Activated naive CD8-positive, alpha-beta T cell treated with anti-CD3 and anti-CD28 coated beads, Interleukin-2, amount 50 U/mL, for 24 hours (primary cell): ENCODE measurements around the gene BID.

Experiments used
- ATAC-seq: fragments of 150-1000 bp; cut with Tn5 transposase; one replicate; pipeline ENCODE4 v1.10.0; 2021
- DNase-seq: peaks from one replicate; pipeline ENCODE4 v3.0.0; 2021
- H3K27ac Mint-ChIP-seq: one replicate; pipeline ENCODE4 v1.8.0; 2021; ENCODE audit warnings: mild to moderate bottlenecking, mixed read lengths
- H3K27me3 Mint-ChIP-seq: one replicate; pipeline ENCODE4 v1.8.0; 2021; ENCODE audit warnings: mixed read lengths
- H3K36me3 Mint-ChIP-seq: one replicate; pipeline ENCODE4 v1.8.0; 2021; ENCODE audit warnings: low read depth, mixed read lengths
- H3K4me1 Mint-ChIP-seq: one replicate; pipeline ENCODE4 v1.8.0; 2021; ENCODE audit warnings: mixed read lengths
- H3K4me3 Mint-ChIP-seq: one replicate; pipeline ENCODE4 v1.8.0; 2021; ENCODE audit warnings: mild to moderate bottlenecking, moderate library complexity, mixed read lengths
- H3K9me3 Mint-ChIP-seq: one replicate; pipeline ENCODE4 v1.8.0; 2021; ENCODE audit warnings: mixed read lengths

The BID gene

DNA sequence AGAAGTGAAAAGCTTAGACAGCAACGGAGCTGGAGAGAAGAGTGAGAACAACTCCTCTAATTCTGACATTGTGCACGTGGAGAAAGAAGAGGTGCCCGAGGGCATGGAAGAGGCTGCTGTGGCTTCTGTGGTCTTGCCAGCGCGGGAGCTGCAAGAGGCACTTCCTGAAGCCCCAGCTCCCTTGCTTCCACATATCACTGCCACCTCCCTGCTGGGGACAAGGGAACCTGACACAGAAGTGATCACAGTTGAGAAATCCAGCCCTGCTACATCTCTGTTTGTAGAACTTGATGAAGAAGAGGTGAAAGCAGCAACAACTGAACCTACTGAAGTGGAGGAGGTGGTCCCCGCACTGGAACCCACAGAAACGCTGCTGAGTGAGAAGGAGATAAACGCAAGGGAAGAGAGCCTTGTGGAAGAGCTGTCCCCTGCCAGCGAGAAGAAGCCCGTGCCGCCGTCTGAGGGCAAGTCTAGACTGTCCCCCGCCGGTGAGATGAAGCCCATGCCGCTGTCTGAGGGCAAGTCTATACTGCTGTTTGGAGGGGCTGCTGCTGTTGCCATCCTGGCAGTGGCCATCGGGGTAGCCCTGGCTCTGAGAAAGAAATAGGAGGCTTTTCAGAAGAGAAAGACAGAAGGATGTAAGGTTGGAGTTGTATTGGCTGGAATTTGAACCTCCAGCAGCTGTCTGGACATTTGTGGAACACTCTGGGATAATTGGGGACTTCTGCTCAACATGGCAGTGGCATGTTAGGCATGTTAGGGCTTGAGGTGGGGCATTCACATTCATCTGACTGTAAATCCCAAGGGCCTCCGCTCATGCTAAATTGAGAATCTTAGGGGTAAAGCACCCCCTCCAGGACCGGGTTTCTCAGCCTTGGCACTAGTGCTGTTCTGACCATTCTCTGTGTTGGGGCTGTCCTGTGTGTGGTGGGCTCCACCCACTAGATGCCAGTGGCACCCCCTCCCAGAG is 47.1 kb downstream of the BID start:
- ATAC-seq (no peak), DNase-seq (no peak)
- no peaks in the 10 kb centered on the region for H3K9me3 Mint-ChIP-seq
- no peaks in the 10 kb centered on the region for H3K27me3 Mint-ChIP-seq
- no peak overlapping the region for H3K4me3 Mint-ChIP-seq
- H3K4me1 Mint-ChIP-seq: peaks cover 7% of the 10 kb centered on the region
- peaks cover 18% of the 10 kb centered on the region for H3K36me3 Mint-ChIP-seq
- H3K27ac Mint-ChIP-seq: peak overlapping the region; percentile 52

GRCh38 chr22:17726006-17726927 is 48.0 kb downstream of the BID start:
- peaks cover 7% of the 10 kb centered on the region for H3K4me1 Mint-ChIP-seq
- H3K4me3 Mint-ChIP-seq: no peak overlapping the region
- no peaks in the 10 kb centered on the region for H3K27me3 Mint-ChIP-seq
- no peak overlapping the region for H3K27ac Mint-ChIP-seq
- ATAC-seq: no peak
- H3K36me3 Mint-ChIP-seq: peaks cover 18% of the 10 kb centered on the region
- DNase-seq: no peak
- no peaks in the 10 kb centered on the region for H3K9me3 Mint-ChIP-seq

DNA sequence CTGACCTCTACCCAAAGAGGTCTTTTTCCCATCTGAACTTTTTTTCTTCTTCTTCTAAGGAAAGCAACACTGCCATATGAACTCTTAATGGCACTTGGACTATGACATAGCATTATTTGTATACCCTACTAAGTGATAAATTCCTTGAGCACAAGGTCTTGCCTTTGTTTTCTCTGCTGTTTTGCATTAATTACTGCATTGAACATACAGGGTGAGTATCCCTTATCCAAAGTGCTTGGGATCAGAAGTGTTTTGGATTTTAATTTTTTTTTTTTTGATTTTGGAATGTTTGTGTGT is 48.8 kb downstream of the BID start:
- H3K9me3 Mint-ChIP-seq: no peaks in the 10 kb centered on the region
- H3K27me3 Mint-ChIP-seq: no peaks in the 10 kb centered on the region
- H3K4me3 Mint-ChIP-seq: no peak overlapping the region
- H3K36me3 Mint-ChIP-seq: peaks cover 18% of the 10 kb centered on the region
- ATAC-seq (no peak), DNase-seq (no peak)
- no peak overlapping the region for H3K27ac Mint-ChIP-seq
- H3K4me1 Mint-ChIP-seq: peaks cover 7% of the 10 kb centered on the region

- Mint-ChIP-seq H3K36me3 (peaks cover 18% of the 10 kb centered on the region), H3K4me3 (no peak overlapping the region), H3K9me3 (no peaks in the 10 kb centered on the region), H3K4me1 (peaks cover 7% of the 10 kb centered on the region), H3K27me3 (no peaks in the 10 kb centered on the region), H3K27ac (no peak overlapping the region)
- DNase-seq (no peak), ATAC-seq (no peak)
Observed at GRCh38 chr22:17724678-17725499, 49.4 kb downstream of the BID start.

GRCh38 chr22:17724241-17724640 is 50.0 kb downstream of the BID start:
- DNase-seq: no peak
- Mint-ChIP-seq H3K27me3 (no peaks in the 10 kb centered on the region), H3K4me1 (peaks cover 7% of the 10 kb centered on the region), H3K27ac (no peak overlapping the region), H3K9me3 (no peaks in the 10 kb centered on the region), H3K4me3 (no peak overlapping the region), H3K36me3 (peaks cover 20% of the 10 kb centered on the region)
- no peak for ATAC-seq

DNA sequence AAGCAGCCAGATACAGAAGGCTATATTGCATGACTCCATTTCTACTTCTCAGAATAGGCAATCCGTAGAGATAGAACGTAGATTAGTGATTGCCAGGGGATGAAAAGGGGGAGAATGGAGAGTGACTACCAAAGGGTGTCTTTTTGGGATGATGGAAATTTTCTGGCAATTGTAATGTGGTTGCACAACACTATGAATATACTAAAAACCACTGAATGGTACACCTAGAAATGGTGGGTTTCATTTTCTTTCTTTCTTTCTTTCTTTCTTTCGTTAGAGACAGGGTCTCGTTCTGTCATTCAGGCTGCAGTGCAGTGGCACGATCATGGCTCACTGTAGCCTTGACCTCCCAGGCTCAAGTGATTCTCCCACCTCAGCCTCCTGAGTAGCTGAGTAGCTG is 54.4 kb downstream of the BID start:
- ATAC-seq (no peak), DNase-seq (no peak)
- Mint-ChIP-seq H3K36me3 (peaks cover 2% of the 10 kb centered on the region), H3K4me3 (no peak overlapping the region), H3K27me3 (no peaks in the 10 kb centered on the region), H3K9me3 (no peaks in the 10 kb centered on the region), H3K27ac (no peak overlapping the region), H3K4me1 (peaks cover 2% of the 10 kb centered on the region)

- no peaks in the 10 kb centered on the region for H3K27me3 Mint-ChIP-seq
- ATAC-seq (no peak), DNase-seq (no peak)
- no peaks in the 10 kb centered on the region for H3K9me3 Mint-ChIP-seq
- no peak overlapping the region for H3K4me3 Mint-ChIP-seq
- peaks cover 6% of the 10 kb centered on the region for H3K36me3 Mint-ChIP-seq
- peaks cover 2% of the 10 kb centered on the region for H3K4me1 Mint-ChIP-seq
- no peak overlapping the region for H3K27ac Mint-ChIP-seq
Observed at GRCh38 chr22:17717708-17718107, 56.6 kb downstream of the BID start.

- H3K27me3 Mint-ChIP-seq: no peaks in the 10 kb centered on the region
- DNase-seq: no peak
Observed at GRCh38 chr22:17716529-17716928, 57.7 kb downstream of the BID start.

GRCh38 chr22:17712441-17712840 is 61.8 kb downstream of the BID start:
- H3K4me3 Mint-ChIP-seq: no peak overlapping the region
- H3K4me1 Mint-ChIP-seq: peaks cover 2% of the 10 kb centered on the region
- ATAC-seq (no peak), DNase-seq (no peak)
- H3K36me3 Mint-ChIP-seq: peaks cover 10% of the 10 kb centered on the region
- no peaks in the 10 kb centered on the region for H3K27me3 Mint-ChIP-seq
- H3K27ac Mint-ChIP-seq: no peak overlapping the region
- no peaks in the 10 kb centered on the region for H3K9me3 Mint-ChIP-seq

More at GRCh38 chr22:17716529-17716928, 57.7 kb downstream of the BID start:
- Mint-ChIP-seq H3K9me3 (no peaks in the 10 kb centered on the region), H3K4me1 (peaks cover 2% of the 10 kb centered on the region), H3K27ac (no peak overlapping the region), H3K4me3 (no peak overlapping the region), H3K36me3 (peaks cover 8% of the 10 kb centered on the region)
- no peak for ATAC-seq

DNA sequence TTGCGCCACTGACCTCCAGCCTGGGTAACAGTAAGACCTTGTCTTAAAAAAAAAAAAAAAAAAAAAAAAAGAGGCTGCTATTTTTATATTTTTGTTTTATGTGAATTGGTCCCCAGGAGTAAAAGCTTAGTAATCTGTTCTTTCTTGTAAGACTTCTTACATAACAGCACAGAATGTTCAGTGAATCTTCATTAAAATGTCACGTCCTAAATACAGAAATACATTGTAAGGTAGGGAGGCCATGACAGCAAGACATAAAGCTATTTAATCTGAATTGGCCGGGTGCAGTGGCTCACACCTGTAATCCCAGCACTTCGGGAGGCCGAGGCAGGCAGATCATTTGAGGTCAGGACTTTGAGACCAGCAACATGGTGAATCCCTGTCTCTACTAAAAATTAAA is 64.2 kb downstream of the BID start:
- Mint-ChIP-seq H3K27me3 (no peaks in the 10 kb centered on the region), H3K9me3 (no peaks in the 10 kb centered on the region), H3K4me3 (no peak overlapping the region), H3K27ac (no peak overlapping the region), H3K4me1 (peaks cover 18% of the 10 kb centered on the region), H3K36me3 (peaks cover 17% of the 10 kb centered on the region)
- ATAC-seq: no peak
- no peak for DNase-seq

DNA sequence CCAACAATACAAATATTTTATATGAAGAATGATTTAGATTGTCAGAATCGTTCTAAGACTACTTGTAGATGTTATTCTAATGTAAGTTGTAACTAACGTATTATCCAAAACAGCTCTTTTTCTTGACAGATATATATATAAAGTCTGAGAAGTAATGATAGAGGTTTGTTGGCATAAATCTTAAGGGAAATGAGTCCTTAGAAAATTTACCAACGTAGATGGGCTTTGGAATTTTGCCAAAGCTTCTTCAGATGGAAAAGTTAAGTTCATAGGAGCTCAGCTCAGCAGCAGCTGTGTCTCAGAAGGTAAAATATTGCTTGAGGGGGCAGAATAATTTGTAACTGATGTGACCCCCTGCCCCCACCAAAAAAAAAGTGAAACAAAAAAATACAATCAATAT is 66.7 kb downstream of the BID start:
- ATAC-seq (no peak), DNase-seq (no peak)
- no peaks in the 10 kb centered on the region for H3K9me3 Mint-ChIP-seq
- peaks cover 21% of the 10 kb centered on the region for H3K36me3 Mint-ChIP-seq
- no peaks in the 10 kb centered on the region for H3K27me3 Mint-ChIP-seq
- peaks cover 21% of the 10 kb centered on the region for H3K4me1 Mint-ChIP-seq
- H3K27ac Mint-ChIP-seq: no peak overlapping the region
- no peak overlapping the region for H3K4me3 Mint-ChIP-seq

DNA sequence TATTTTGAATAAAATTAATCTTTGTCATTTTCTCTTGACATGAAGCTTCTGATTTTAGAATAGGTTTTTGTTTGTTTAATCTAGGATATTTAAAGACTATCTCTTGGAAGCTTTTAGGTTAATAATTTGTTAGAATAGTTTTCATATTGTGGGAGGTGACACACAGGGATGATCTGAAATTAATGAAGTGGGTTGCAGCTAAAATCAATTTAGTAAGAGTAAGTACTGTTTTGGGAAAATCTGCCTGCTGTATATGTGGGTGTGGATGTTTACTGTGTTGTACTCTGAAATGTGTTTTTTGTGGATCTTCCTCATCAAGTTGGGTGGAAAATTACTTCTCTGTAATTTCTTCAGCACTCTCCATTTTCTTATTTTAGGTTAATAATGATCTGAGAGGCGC is 67.3 kb downstream of the BID start:
- H3K27ac Mint-ChIP-seq: no peak overlapping the region
- peaks cover 21% of the 10 kb centered on the region for H3K36me3 Mint-ChIP-seq
- H3K9me3 Mint-ChIP-seq: no peaks in the 10 kb centered on the region
- ATAC-seq (no peak), DNase-seq (no peak)
- H3K4me1 Mint-ChIP-seq: peaks cover 21% of the 10 kb centered on the region
- no peaks in the 10 kb centered on the region for H3K27me3 Mint-ChIP-seq
- peak overlapping the region; percentile 73 for H3K4me3 Mint-ChIP-seq

- H3K27ac Mint-ChIP-seq: peak overlapping the region; percentile 95
- peak overlapping the region; percentile 73 for H3K4me3 Mint-ChIP-seq
- H3K36me3 Mint-ChIP-seq: peaks cover 21% of the 10 kb centered on the region
- H3K9me3 Mint-ChIP-seq: no peaks in the 10 kb centered on the region
- DNase-seq: peak; percentile 34
- peak; percentile 98 for ATAC-seq
- H3K4me1 Mint-ChIP-seq: peaks cover 21% of the 10 kb centered on the region
- no peaks in the 10 kb centered on the region for H3K27me3 Mint-ChIP-seq
Observed at GRCh38 chr22:17705951-17706900, 68.0 kb downstream of the BID start.
